GM13976 (cell line): ENCODE measurements around the gene IGF2R.

Experiments used
- DNase-seq: peaks from one replicate; pipeline ENCODE4 v3.0.0; 2012; ENCODE audit warnings: low spot score
- CTCF ChIP-seq: IDR thresholded peaks from 2 replicates; pipeline ENCODE4 v1.5.1; 2012; ENCODE audit warnings: borderline replicate concordance, mild to moderate bottlenecking; ENCODE audit not compliant: insufficient read depth; ENCODE audit errors: extremely low read depth, missing control alignments, control extremely low read depth
- in situ Hi-C: fragments of 300-500 bp; cut with MboI; formaldehyde crosslinking; loops from one replicate; pipeline ENCODE4 v1.12.0; 2022; ENCODE audit warnings: low sequenced_read_pairs, mixed read lengths, inconsistent platforms; ENCODE audit not compliant: unreplicated experiment

Gene IGF2R

GRCh38 chr6:160079686-160080043 is 110.8 kb downstream of the IGF2R start:
- TF ChIP-seq CTCF = no peak
- DNase-seq = no peak
- in situ Hi-C loops = no loop called here

GRCh38 chr6:160080097-160080496 is 111.2 kb downstream of the IGF2R start:
- no peak for TF ChIP-seq CTCF
- DNase-seq = no peak
- in situ Hi-C loops = no loop called here

- TF ChIP-seq CTCF = no peak
- in situ Hi-C loops = no loop called here
- DNase-seq = no peak
These were observed 112.5 kb downstream of the IGF2R start for GRCh38 chr6:160081398-160081797.

GRCh38 chr6:160082627-160083026 is 113.7 kb downstream of the IGF2R start:
- in situ Hi-C loops = no loop called here
- DNase-seq = no peak
- TF ChIP-seq CTCF = no peak

GRCh38 chr6:160084198-160084776 is 115.4 kb downstream of the IGF2R start:
- in situ Hi-C loops = no loop called here
- TF ChIP-seq CTCF = no peak
- DNase-seq = no peak

- in situ Hi-C loops = no loop called here
- no peak for DNase-seq
- TF ChIP-seq CTCF = no peak
These were observed 116.3 kb downstream of the IGF2R start for GRCh38 chr6:160085226-160085625.
